Caco-2 (cell line): Measurements from ENCODE around the gene CD70. TPM values are rescaled to one million over a fixed set of nuclear protein-coding genes. Genes with fewer than 3 reads are reported as not detected.
"Not testable (repeated sequence)": the region's sequence is repeated elsewhere in the genome, so short reads cannot be mapped to it uniquely, and the experiment has no call there.

Experiments
- BruUV-seq: library from RNA; stranded (reverse); fragments of 400-500 nt; replicated peaks from 2 replicates; lab custom pipeline; 2021; lab: Mats Ljungman, UMichigan
- CTCF ChIA-PET: fragments of 300-600 bp; sonication (Branson Sonifier 250); formaldehyde crosslinking; loops from one replicate; lab custom pipeline; 2022; ENCODE audit warnings: antibody characterized with exemption; lab: Charles Lee
- POLR2A ChIA-PET: fragments of 300-600 bp; sonication (Branson Sonifier 250); formaldehyde crosslinking; loops from one replicate; lab custom pipeline; 2022; ENCODE audit warnings: antibody characterized with exemption; lab: Charles Lee
- DNase-seq, 2 experiments: peaks; one replicate each; pipeline versions ENCODE4 v3.0.0 to v3.0.0-alpha.2; 2020 to 2022
- H3K27me3 ChIP-seq: replicated peaks from 2 replicates; pipeline ENCODE4 v1.6.0; 2011; ENCODE audit warnings: low read length; ENCODE audit not compliant: control insufficient read depth, insufficient read depth
- H3K36me3 ChIP-seq: 2 replicates; pipeline ENCODE4 v1.5.1; 2011; ENCODE audit warnings: low read length; ENCODE audit not compliant: control insufficient read depth, insufficient read depth
- H3K4me1 ChIP-seq: fragments of 250-450 bp; sonication (Bioruptor Pico); 2 replicates; pipeline ENCODE4 v1.5.1; 2020; ENCODE audit warnings: mild to moderate bottlenecking
- H3K4me3 ChIP-seq: 2 replicates; pipeline ENCODE4 v1.5.1; 2011; ENCODE audit warnings: low read depth, mild to moderate bottlenecking, control low read depth, low read length
- H3K9me3 ChIP-seq: fragments of 250-450 bp; sonication (Bioruptor Pico); 2 replicates; pipeline ENCODE4 v1.5.1; 2020; ENCODE audit warnings: mild to moderate bottlenecking, moderate library complexity
- H3K27ac Mint-ChIP-seq: one replicate; pipeline ENCODE4 v1.8.0; 2022; ENCODE audit warnings: mixed read lengths; ENCODE audit not compliant: unreplicated experiment
- H3K27me3 Mint-ChIP-seq: one replicate; pipeline ENCODE4 v1.8.0; 2022; ENCODE audit warnings: mixed read lengths; ENCODE audit not compliant: insufficient read depth, unreplicated experiment
- H3K36me3 Mint-ChIP-seq: one replicate; pipeline ENCODE4 v1.8.0; 2022; ENCODE audit warnings: mild to moderate bottlenecking, mixed read lengths; ENCODE audit not compliant: insufficient read depth, unreplicated experiment
- H3K4me1 Mint-ChIP-seq: one replicate; pipeline ENCODE4 v1.8.0; 2022; ENCODE audit warnings: low read depth, mixed read lengths; ENCODE audit not compliant: unreplicated experiment
- H3K4me3 Mint-ChIP-seq: one replicate; pipeline ENCODE4 v1.8.0; 2022; ENCODE audit warnings: mild to moderate bottlenecking, moderate library complexity, mixed read lengths; ENCODE audit not compliant: unreplicated experiment
- H3K9me3 Mint-ChIP-seq: one replicate; pipeline ENCODE4 v1.8.0; 2022; ENCODE audit warnings: mixed read lengths; ENCODE audit not compliant: unreplicated experiment
- intact Hi-C: fragments of 100-400 bp; cut with micrococcal nuclease; formaldehyde crosslinking; loops from one replicate; pipeline ENCODE4 v1.10.0; 2022; ENCODE audit not compliant: unreplicated experiment
- total RNA-seq: library from RNA; stranded (reverse); gene quantifications from 2 replicates; pipeline ENCODE4 v1.2.3, GENCODE V29; 2022
- TF ChIP-seq, protein P1 (sequence below), 2 experiments: fragments of 200-600 bp in 1 of 2; IDR thresholded peaks; 1 replicate in 1 of 2; 2 replicates in 1 of 2; pipeline versions ENCODE4 v1.5.1 to v1.8.0; 2011 to 2022; ENCODE audit warnings: antibody characterized with exemption in 1 of 2, control low read depth in 1 of 2, inconsistent platforms in 1 of 2, low read depth in 1 of 2, low read length in 1 of 2, mild to moderate bottlenecking in 1 of 2, moderate library complexity in 1 of 2; ENCODE audit not compliant: insufficient read depth in 1 of 2, severe bottlenecking in 1 of 2, unreplicated experiment in 1 of 2

Gene CD70
- total RNA-seq, 1 experiment from 2014 or later = not detected

DNA sequence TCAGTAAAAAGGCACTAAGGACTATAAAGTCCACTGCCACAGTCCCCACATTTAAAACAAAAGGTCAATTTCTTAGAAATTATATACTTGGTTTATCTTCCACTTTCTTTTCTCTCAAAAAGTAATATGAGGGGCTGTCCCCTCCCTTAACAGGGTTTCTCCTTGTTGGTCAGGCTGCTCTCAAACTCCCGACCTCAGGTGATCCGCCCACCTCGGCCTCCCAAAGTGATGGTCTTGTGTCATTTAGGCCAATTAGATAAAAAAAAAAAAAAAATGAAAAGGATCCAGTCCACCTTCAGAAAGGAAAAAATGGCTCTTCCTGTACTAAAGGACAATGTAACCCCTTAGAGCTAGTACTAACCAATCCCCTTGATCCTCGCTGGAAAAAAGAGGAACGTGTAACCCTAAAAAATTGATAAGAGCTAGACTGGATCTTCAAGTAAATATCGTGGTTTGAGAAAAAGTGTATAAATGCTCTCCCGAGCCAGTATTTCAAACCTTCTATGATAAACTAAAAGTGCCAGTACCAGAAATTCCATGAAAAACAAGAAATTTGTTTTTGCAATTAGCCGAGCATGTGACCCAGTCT is 9.0 kb upstream of the CD70 start:
- no peaks in the 10 kb centered on the region for H3K36me3 Mint-ChIP-seq
- no peaks in the 10 kb centered on the region for H3K4me1 Mint-ChIP-seq
- no peak overlapping the region for H3K4me3 Mint-ChIP-seq
- DNase-seq = no peak
- Histone ChIP-seq H3K36me3 (no peaks in the 10 kb centered on the region), H3K27me3 (no peaks in the 10 kb centered on the region), H3K9me3 (no peaks in the 10 kb centered on the region), H3K4me3 (no peak overlapping the region), H3K4me1 (no peaks in the 10 kb centered on the region)
- ChIA-PET POLR2A (interaction anchor here (0.7 kb wide), 1 partner anchor 500 kb away, joined by 6 read pairs; no protein-coding TSS in a partner anchor), CTCF (no interaction called here)
- no TSS peak for BruUV-seq
- TF ChIP-seq, protein P1, sequence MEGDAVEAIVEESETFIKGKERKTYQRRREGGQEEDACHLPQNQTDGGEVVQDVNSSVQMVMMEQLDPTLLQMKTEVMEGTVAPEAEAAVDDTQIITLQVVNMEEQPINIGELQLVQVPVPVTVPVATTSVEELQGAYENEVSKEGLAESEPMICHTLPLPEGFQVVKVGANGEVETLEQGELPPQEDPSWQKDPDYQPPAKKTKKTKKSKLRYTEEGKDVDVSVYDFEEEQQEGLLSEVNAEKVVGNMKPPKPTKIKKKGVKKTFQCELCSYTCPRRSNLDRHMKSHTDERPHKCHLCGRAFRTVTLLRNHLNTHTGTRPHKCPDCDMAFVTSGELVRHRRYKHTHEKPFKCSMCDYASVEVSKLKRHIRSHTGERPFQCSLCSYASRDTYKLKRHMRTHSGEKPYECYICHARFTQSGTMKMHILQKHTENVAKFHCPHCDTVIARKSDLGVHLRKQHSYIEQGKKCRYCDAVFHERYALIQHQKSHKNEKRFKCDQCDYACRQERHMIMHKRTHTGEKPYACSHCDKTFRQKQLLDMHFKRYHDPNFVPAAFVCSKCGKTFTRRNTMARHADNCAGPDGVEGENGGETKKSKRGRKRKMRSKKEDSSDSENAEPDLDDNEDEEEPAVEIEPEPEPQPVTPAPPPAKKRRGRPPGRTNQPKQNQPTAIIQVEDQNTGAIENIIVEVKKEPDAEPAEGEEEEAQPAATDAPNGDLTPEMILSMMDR (IDR thresholded peaks at IDR 0.05; ENCODE audit: insufficient read depth in 1 of 2, low read depth in 1 of 2, low read length in 1 of 2, severe bottlenecking in 1 of 2, unreplicated experiment in 1 of 2) = no peak
- H3K27me3 Mint-ChIP-seq = peaks cover 3% of the 10 kb centered on the region
- intact Hi-C loops = no loop called here
- H3K9me3 Mint-ChIP-seq = no peaks in the 10 kb centered on the region
- no peak overlapping the region for H3K27ac Mint-ChIP-seq

DNA sequence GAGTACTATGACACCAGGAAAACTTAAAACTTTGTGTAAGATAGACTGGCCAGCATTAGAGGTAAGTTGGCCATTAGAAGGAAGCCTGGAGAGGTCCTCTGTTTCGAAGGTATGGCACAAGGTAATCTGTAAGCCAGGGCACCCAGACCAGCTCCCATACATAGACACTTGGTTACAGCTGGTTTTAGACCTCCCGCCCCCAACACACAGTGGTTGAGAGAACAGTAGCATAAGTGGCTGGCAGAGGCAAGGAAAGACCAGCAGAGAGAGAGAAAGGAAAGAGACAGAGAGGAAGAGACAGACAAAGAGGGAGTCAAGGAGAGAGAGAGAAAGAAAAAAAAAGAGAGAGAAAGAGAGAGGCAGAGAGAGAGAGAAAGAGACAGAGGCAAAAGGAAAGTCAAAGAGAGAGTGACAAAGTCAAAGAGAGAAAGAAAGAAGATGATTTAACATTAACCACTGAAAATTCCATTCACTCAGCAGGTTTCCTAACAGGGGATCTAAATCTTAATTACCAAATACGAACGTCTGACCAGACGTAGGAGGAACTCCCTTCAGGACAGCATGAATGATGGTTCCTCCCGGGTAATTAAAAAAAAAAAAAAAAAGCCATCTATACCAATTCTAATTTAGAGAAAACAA is 7.4 kb upstream of the CD70 start:
- DNase-seq, BruUV-seq, H3K4me1 Mint-ChIP-seq, H3K36me3 ChIP-seq, POLR2A ChIA-PET, CTCF ChIA-PET, H3K4me3 ChIP-seq, intact Hi-C loops, H3K27ac Mint-ChIP-seq, H3K4me1 ChIP-seq, H3K9me3 Mint-ChIP-seq, H3K9me3 ChIP-seq, H3K27me3 Mint-ChIP-seq, H3K4me3 Mint-ChIP-seq, H3K27me3 ChIP-seq, H3K36me3 Mint-ChIP-seq: not testable (repeated sequence)

DNA sequence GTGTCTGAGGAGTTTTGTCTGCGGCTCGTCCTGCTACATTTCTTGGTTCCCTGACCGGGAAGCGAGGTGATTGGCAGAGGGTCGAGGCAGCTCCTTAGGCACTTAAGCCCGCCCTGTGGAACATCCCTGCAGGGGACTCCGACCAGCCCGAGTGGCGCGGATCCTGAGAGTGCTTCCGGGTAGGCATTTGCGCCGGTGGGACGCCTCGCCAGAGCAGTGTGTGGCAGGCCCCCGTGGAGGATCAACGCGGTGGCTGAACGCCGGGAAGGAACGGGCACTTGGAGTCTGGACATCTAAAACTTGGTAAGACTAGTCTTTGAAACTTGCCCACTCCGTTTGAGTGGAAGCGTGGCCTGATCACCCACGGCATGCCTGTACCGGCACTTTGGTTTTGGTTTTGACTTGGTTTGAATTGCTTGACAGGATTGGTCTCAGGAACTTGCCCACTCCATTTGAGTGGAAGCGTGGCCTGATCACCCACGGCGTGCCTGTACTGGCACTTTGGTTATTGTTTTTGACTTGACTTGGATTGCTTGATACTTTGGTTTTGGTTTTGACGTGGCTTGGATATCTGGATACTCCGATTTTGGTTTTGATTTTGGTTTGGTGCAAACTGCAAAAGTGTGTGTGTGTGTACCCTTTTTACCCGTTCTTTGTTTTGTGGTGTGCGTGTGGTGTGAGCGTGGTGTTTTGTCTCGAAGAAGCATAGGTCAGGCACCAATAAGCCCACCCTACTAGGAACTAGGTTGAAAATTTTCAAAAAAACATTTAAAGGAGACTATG is 6.7 kb upstream of the CD70 start:
- H3K4me1 Mint-ChIP-seq, H3K9me3 Mint-ChIP-seq, BruUV-seq, DNase-seq, CTCF ChIA-PET, intact Hi-C loops, H3K36me3 Mint-ChIP-seq, H3K27me3 Mint-ChIP-seq, H3K9me3 ChIP-seq, H3K27me3 ChIP-seq, H3K27ac Mint-ChIP-seq, H3K4me3 ChIP-seq, H3K36me3 ChIP-seq, H3K4me1 ChIP-seq, H3K4me3 Mint-ChIP-seq, POLR2A ChIA-PET: not testable (repeated sequence)

DNA sequence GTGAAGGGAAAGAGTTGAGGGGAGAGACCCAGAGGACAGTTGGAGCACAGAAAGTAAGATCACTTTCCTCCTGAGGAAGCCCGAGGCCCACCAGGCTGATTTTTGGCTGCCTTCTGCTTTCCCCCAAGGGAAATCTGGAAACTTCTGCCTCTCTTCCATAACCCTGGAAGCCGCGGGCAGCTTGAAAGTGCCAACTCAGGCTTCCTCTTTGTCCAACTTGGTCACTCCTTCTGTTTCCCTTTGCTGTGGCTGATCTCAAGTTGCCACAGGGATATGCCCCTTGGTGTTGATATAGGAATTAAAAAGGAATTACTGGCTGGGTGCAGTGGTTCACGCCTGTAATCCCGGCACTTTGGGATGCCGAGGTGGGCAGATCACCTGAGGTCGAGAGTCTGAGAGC is 5.7 kb upstream of the CD70 start:
- ChIA-PET CTCF (no interaction called here), POLR2A (no interaction called here)
- no peaks in the 10 kb centered on the region for H3K9me3 Mint-ChIP-seq
- TF ChIP-seq, protein P1 (IDR thresholded peaks at IDR 0.05; ENCODE audit: insufficient read depth in 1 of 2, low read depth in 1 of 2, low read length in 1 of 2, severe bottlenecking in 1 of 2, unreplicated experiment in 1 of 2) = no peak
- Histone ChIP-seq H3K4me1 (no peaks in the 10 kb centered on the region), H3K27me3 (no peaks in the 10 kb centered on the region), H3K4me3 (no peak overlapping the region), H3K9me3 (no peaks in the 10 kb centered on the region), H3K36me3 (no peaks in the 10 kb centered on the region)
- DNase-seq = no peak
- H3K36me3 Mint-ChIP-seq = no peaks in the 10 kb centered on the region
- peaks cover 5% of the 10 kb centered on the region for H3K27me3 Mint-ChIP-seq
- BruUV-seq = no TSS peak
- H3K4me1 Mint-ChIP-seq = no peaks in the 10 kb centered on the region
- H3K27ac Mint-ChIP-seq = no peak overlapping the region
- intact Hi-C loops = no loop called here
- no peak overlapping the region for H3K4me3 Mint-ChIP-seq
